Measurements from ENCODE around the gene HAUS8. TPM values are rescaled to one million over a fixed set of nuclear protein-coding genes. Genes with fewer than 3 reads are reported as not detected.
"Not testable (repeated sequence)": the region's sequence is repeated elsewhere in the genome, so short reads cannot be mapped to it uniquely, and the experiment has no call there.

The HAUS8 gene
- total RNA-seq, 1 experiment from 2014 or later = 16.1 TPM

DNA sequence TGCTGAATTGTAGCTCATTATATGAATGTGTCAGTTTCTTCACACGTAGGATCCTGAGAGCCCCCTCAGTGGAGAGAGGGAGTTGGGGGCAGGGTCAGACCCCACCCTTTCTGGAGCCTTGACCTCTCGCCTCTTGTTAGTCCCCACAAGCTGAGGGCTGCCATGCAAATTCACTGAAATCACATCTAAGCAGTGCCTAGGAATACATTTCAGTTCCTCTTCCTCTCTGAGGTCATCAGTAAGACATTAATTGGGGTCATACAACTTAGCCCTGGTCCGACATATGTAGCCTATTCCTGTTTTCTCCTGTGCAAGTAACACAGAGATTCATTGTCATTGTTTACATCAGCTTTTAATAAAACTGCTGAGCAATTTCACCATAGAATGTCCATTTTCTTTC lies 30.3 kb upstream of the HAUS8 start:
- no peak for DNase-seq (ENCODE audit: low spot score)
- in situ Hi-C loops (cut with HindIII; ENCODE audit: low sequenced_read_pairs) = no loop called here

DNA sequence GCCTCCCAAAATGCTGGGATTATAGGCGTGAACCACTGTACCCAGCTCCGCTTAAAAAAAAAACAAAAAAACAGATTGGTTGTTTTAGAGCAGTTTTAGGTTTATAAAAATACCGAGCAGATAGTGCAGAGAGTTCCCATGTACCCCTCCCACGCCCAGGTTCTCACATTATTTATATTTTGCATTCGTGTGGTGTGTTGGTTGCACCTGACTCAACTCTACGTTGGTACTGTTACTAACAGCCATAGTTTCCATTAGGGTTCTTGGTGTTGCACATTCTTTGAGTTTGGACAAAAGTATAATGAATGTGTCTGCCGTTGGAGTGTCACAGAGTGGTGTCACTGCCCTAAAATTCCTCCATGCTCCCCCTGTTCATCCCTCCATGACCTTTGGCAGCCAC lies 29.4 kb upstream of the HAUS8 start:
- in situ Hi-C loops (cut with HindIII; ENCODE audit: low sequenced_read_pairs) = no loop called here
- no peak for DNase-seq (ENCODE audit: low spot score)

DNA sequence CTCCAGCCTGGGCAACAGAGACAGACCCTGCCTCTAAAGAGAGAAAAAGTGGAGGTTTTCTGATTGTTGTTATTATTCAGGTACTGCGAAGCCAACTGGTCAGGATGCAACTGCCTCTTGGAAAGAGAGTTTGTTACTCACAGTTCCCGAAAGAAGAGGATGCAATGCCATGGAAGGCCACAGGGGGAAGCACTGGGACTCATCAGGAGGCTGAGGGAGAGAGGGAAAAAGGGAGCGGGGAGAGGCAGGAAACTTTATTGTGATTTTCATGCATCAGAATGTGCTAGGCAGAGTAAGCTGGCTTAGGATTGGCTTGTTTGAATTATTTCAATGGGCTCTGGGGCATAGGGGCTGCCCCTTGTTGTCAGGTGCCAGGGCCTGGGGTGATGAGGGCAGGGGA lies 27.9 kb upstream of the HAUS8 start:
- in situ Hi-C loops (cut with HindIII; ENCODE audit: low sequenced_read_pairs) = no loop called here
- DNase-seq (ENCODE audit: low spot score) = no peak

- no peak for DNase-seq (ENCODE audit: low spot score)
- in situ Hi-C loops (cut with HindIII; ENCODE audit: low sequenced_read_pairs) = no loop called here
Observed at GRCh38 chr19:17101686-17102628, 26.7 kb upstream of the HAUS8 start.

DNA sequence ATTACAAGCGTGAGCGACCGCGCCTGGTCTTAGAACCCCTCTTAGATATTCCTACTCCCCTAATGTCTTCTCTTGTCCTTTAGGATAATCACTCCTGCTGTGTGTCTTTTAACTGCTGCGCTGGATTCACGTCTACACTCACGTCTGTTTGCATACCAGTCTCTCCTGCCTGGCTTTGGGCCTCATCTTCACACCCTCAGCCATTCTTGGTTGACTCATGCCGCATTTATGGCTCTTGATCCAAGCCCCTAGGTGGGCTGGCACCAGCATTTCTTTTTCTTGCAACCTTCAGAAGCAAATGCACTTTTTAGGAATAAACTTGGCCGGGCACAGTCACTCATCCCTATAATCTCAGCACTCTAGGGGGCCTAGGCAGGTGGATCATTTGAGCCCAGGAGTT lies 23.1 kb upstream of the HAUS8 start:
- no peak for DNase-seq (ENCODE audit: low spot score)
- in situ Hi-C loops (cut with HindIII; ENCODE audit: low sequenced_read_pairs) = no loop called here

GRCh38 chr19:17097593-17098126 lies 22.4 kb upstream of the HAUS8 start:
- in situ Hi-C loops (cut with HindIII; ENCODE audit: low sequenced_read_pairs) = no loop called here
- no peak for DNase-seq (ENCODE audit: low spot score)

DNA sequence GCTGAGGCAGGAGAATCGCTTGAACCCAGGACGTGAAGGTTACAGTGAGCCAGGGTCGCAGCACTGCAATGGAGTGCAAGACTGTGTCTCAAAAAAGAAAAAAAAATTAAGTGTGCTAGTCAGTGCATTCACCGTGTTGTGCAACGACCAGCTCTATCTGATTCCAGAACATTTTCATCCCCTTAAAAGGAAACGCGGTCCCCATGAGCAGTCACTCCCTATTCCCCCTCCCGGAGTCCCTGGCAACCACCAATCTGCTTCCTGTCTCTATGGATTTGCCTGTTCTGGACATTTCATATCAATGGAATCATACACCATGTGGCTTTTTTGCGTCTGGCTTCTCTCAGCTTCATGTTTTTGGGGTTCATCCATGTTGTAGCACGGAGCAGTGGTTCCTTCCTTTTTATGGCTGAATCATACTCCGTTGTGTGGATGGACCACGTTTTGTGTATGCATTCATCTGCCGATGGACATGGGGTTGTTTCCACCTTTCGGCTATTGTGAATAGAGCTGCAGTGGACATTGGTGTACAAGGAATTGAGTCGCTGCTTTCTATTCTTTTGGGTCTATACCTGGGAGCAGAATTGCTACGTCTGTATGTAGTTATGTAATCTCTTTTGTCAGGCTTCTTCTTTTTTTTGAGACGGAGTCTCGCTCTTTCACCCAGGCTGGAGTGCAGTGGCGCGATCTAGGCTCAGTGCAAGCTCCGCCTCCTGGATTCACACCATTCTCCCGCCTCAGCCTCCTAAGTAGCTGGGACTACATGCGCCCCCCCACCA lies 20.1 kb upstream of the HAUS8 start:
- DNase-seq (ENCODE audit: low spot score) = no peak
- in situ Hi-C loops (cut with HindIII; ENCODE audit: low sequenced_read_pairs) = no loop called here

DNA sequence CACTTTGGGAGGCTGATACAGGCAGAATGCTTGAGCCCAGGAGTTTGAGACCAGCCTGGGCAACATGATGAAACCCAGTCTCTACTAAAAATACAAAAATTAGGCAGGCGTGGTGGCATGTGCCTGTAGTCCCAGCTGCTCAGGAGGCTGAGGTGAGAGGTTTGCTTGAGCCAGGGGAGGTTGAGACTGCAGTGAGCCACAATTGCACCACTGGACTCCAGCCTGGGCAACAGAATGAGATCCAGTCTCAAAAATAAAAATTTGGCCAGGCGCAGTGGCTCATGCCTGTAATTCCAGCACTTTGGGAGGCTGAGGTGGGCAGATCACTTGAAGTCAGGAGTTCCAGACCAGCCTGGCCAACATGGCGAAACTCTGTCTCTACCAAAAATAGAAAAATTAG lies 19.4 kb upstream of the HAUS8 start:
- in situ Hi-C loops (cut with HindIII; ENCODE audit: low sequenced_read_pairs); DNase-seq (ENCODE audit: low spot score): not testable (repeated sequence)

GRCh38 chr19:17092696-17093095 lies 17.4 kb upstream of the HAUS8 start:
- in situ Hi-C loops (cut with HindIII; ENCODE audit: low sequenced_read_pairs) = no loop called here
- DNase-seq (ENCODE audit: low spot score) = no peak

DNA sequence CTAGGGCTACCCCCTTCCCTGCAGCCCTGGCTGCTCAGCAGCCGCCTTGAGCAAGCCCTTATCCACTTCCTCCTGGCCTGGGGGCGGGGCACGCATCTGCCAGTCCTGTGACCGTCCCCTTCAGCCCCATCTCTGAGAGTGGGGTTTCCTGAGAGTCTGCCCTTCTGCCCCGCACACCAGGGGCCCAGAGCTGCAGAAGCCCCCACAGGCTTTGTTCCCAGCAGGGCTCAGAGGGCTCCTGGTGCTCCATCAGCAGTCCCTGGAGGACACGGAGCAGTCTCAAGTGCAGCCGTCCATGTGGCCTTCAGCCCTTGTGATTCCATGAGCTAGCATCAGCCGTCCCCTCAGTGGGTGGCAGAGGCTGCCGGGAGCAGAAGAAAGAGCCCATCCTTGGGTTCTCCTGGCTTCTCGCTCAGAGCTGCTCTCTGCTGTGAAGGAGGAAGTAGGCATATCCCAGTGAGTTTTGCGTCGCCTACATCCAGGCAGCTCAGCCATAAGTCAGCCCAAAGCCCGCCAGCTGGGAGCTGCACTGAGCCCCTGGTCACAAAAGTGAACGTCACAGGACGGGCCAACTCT lies 16.6 kb upstream of the HAUS8 start:
- in situ Hi-C loops (cut with HindIII; ENCODE audit: low sequenced_read_pairs) = no loop called here

GRCh38 chr19:17090583-17090982 lies 15.3 kb upstream of the HAUS8 start:
- in situ Hi-C loops (cut with HindIII; ENCODE audit: low sequenced_read_pairs) = no loop called here
- DNase-seq (ENCODE audit: low spot score) = no peak

More for the DNA sequence above, 16.6 kb upstream of the HAUS8 start:
- DNase-seq (ENCODE audit: low spot score) = no peak

GRCh38 chr19:17088552-17088951 lies 13.3 kb upstream of the HAUS8 start:
- DNase-seq (ENCODE audit: low spot score) = no peak
- in situ Hi-C loops (cut with HindIII; ENCODE audit: low sequenced_read_pairs) = no loop called here

- in situ Hi-C loops (cut with HindIII; ENCODE audit: low sequenced_read_pairs) = no loop called here
- no peak for DNase-seq (ENCODE audit: low spot score)
Observed at GRCh38 chr19:17086834-17087233, 11.6 kb upstream of the HAUS8 start.

DNA sequence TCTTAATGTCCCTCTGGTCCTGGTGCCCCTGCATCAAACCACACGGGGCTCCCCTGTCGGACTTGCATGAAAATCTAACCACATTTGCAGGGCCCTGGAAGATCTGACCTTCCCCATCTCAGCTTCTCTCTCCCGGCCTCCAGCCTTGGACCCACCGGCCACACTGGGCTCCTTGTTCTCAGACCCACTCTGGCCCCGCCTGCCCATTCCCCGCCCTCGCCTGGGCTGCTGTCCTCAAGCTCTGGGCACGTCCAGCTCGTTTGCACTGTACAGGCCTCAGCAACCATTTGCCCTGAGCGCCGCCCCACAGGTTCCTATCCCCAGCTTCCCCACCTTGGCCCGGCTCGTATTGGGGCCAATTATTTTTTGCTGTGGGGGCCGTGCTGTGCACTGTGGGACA lies 10.9 kb upstream of the HAUS8 start:
- in situ Hi-C loops (cut with HindIII; ENCODE audit: low sequenced_read_pairs) = no loop called here
- no peak for DNase-seq (ENCODE audit: low spot score)

DNA sequence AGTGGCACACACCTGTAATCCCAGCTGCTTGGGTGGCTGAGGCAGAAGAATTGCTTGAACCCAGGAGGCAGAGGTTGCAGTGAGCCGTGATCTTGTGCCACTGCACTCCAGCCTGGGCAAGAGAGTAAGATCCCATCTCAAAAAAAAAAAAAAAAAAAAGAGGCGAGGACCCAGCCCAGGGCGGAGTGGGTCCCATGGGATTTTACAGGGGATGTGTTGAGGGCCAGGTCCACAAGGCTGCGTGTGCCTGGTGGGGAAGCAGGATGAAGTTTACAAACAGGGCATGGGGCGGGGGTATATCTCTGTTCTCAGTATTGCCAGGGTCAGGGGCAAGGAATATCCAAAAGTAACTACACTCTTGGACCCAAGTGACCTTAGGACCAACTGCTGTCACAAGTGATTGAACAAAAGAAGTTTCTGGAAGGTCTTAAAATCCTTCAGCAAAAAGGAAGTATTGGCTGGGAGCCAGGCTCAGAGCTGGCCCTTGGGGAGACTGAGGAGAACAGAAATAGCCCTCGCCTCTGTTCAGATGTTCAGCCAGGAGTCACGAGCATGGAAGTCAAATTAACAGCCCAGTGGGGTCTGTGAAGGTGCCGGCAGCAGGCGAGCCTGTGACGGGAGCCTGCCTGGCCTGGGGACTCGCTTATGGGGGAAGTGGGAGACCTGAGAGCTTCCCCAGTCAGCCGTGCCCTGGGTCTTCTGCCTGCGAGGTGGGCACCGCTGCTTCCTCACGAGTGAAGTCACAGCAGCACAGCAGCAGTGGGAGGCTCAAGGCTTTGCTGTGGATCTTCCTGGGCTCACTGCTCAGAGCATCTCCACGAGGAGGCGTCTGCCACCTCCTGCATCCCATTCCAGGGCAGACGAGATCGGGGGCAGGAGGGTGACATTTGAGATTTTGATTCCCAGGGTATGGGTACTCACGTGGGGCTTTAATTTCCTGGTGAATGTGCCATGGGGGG lies 6.7 kb upstream of the HAUS8 start:
- DNase-seq (ENCODE audit: low spot score) = no peak
- in situ Hi-C loops (cut with HindIII; ENCODE audit: low sequenced_read_pairs) = no loop called here

GRCh38 chr19:17080440-17080801 lies 5.2 kb upstream of the HAUS8 start:
- in situ Hi-C loops (cut with HindIII; ENCODE audit: low sequenced_read_pairs) = no loop called here
- no peak for DNase-seq (ENCODE audit: low spot score)

- DNase-seq (ENCODE audit: low spot score) = peak; percentile 64
- in situ Hi-C loops (cut with HindIII; ENCODE audit: low sequenced_read_pairs) = no loop called here
Observed at GRCh38 chr19:17079710-17080439, 4.6 kb upstream of the HAUS8 start.
